GM12878 (cell line): Measurements from ENCODE around the gene ARHGAP26. TPM values are rescaled to one million over a fixed set of nuclear protein-coding genes. Genes with fewer than 3 reads are reported as not detected.

Experiments used
- ATAC-seq: fragments of 200-7000 bp; cut with Tn5 transposase; 3 replicates; pipeline ENCODE4 v1.9.1; 2020; ENCODE audit warnings: mild to moderate bottlenecking, moderate library complexity
- BruUV-seq: library from RNA; stranded (reverse); fragments of 400-500 nt; replicated peaks from 2 replicates; lab custom pipeline; 2021; lab: Mats Ljungman, UMichigan
- CTCF ChIA-PET: fragments of 300-600 bp; sonication (Branson Sonifier 250); formaldehyde crosslinking; extraction: SDS; loops from one replicate; lab custom pipeline; 2021; ENCODE audit warnings: inconsistent platforms; lab: Yijun Ruan, JAX
- POLR2A ChIA-PET: fragments of 350-600 bp; formaldehyde crosslinking; extraction: SDS; loops from one replicate; lab custom pipeline; 2021; ENCODE audit warnings: inconsistent platforms; lab: Charles Lee
- RAD21 ChIA-PET: fragments of 300-600 bp; sonication (Branson Sonifier 250); formaldehyde crosslinking; loops from one replicate; lab custom pipeline; 2023; ENCODE audit warnings: antibody characterized with exemption; ENCODE audit not compliant: unreplicated experiment; lab: Charles Lee
- SMC1A ChIA-PET: fragments of 300-600 bp; sonication (Branson Sonifier 250); formaldehyde crosslinking; loops from one replicate; lab custom pipeline; 2023; ENCODE audit not compliant: unreplicated experiment, uncharacterized antibody; lab: Charles Lee
- DNase-seq: peaks from one replicate; pipeline ENCODE4 v3.0.0-alpha.2; 2011; ENCODE audit warnings: low read depth, low spot score
- FAIRE-seq: peaks from 3 replicates; lab custom pipeline; 2011; peaks lifted over from hg19 to GRCh38; lab: Jason Lieb, UNC
- H2AFZ ChIP-seq: 2 replicates; pipeline ENCODE4 v1.6.0; 2011; ENCODE audit warnings: low read depth, low read length, control low read depth; ENCODE audit not compliant: control insufficient read depth
- H3K27ac ChIP-seq: 2 replicates; pipeline ENCODE4 v1.5.1; 2011; ENCODE audit warnings: control low read depth; ENCODE audit not compliant: control insufficient read depth, insufficient read depth
- H3K27me3 ChIP-seq, 2 experiments: replicated peaks in 1 of 2; 2 replicates each; pipeline versions ENCODE4 v1.6.0 to v1.6.1; 2011; ENCODE audit warnings: low read length in 1 of 2; ENCODE audit not compliant: control insufficient read depth in 2 of 2, insufficient read depth in 2 of 2
- H3K36me3 ChIP-seq, 2 experiments: 2 replicates each; pipeline ENCODE4 v1.5.1; 2011; ENCODE audit warnings: low read length in 1 of 2; ENCODE audit not compliant: control insufficient read depth in 2 of 2, insufficient read depth in 2 of 2
- H3K4me1 ChIP-seq: 2 replicates; pipeline ENCODE4 v1.6.1; 2011; ENCODE audit warnings: mild to moderate bottlenecking, low read length, moderate library complexity, mixed read lengths; ENCODE audit not compliant: control insufficient read depth, insufficient read depth
- H3K4me2 ChIP-seq: 2 replicates; pipeline ENCODE4 v1.6.0; 2011; ENCODE audit warnings: control low read depth; ENCODE audit not compliant: control insufficient read depth, insufficient read depth
- H3K4me3 ChIP-seq: fragments of 200-600 bp; sonication (generic); 2 replicates; pipeline ENCODE4 v1.5.1; 2016
- H3K79me2 ChIP-seq: 2 replicates; pipeline ENCODE4 v1.6.0; 2011; ENCODE audit warnings: low read length; ENCODE audit not compliant: control insufficient read depth, insufficient read depth
- H3K9ac ChIP-seq: 2 replicates; pipeline ENCODE4 v1.8.0; 2011; ENCODE audit warnings: low read length, control low read depth, mixed read lengths; ENCODE audit not compliant: control insufficient read depth, insufficient read depth
- H3K9me3 ChIP-seq: replicated peaks from 3 replicates; pipeline ENCODE4 v1.5.1; 2011; ENCODE audit warnings: mild to moderate bottlenecking, low read length; ENCODE audit not compliant: control insufficient read depth, insufficient read depth
- H4K20me1 ChIP-seq: 2 replicates; pipeline ENCODE4 v1.6.0; 2011; ENCODE audit not compliant: control insufficient read depth, insufficient read depth
- BCL11A ChIP-seq: IDR thresholded peaks from 2 replicates; pipeline ENCODE4 v1.6.1; 2011; ENCODE audit warnings: low read depth, low read length
- BRCA1 ChIP-seq: IDR thresholded peaks from 2 replicates; pipeline ENCODE4 v1.6.1; 2011; ENCODE audit warnings: low read depth, low read length, improper control_type of control experiment
- ESRRA ChIP-seq: IDR thresholded peaks from 2 replicates; pipeline ENCODE4 v1.6.1; 2012; ENCODE audit warnings: mild to moderate bottlenecking, low read length, improper control_type of control experiment
- KDM1A ChIP-seq: fragments of 200-600 bp; sonication (generic); IDR thresholded peaks from 2 replicates; pipeline ENCODE4 v1.6.1; 2016; ENCODE audit warnings: borderline replicate concordance
- RAD21 ChIP-seq: IDR thresholded peaks from 2 replicates; pipeline ENCODE4 v1.6.1; 2011; ENCODE audit warnings: mild to moderate bottlenecking, low read depth, low read length, moderate library complexity; ENCODE audit not compliant: insufficient read depth
- SIX5 ChIP-seq: IDR thresholded peaks from 2 replicates; pipeline ENCODE4 v1.6.1; 2011; ENCODE audit warnings: mild to moderate bottlenecking, low read depth, low read length, moderate library complexity; ENCODE audit not compliant: severe bottlenecking
- TCF3 ChIP-seq: IDR thresholded peaks from 2 replicates; pipeline ENCODE4 v1.6.1; 2012; ENCODE audit warnings: low read depth, mild to moderate bottlenecking, low read length, borderline replicate concordance; ENCODE audit not compliant: insufficient read depth
- ZNF24 ChIP-seq: fragments of 450-650 bp; IDR thresholded peaks from 2 replicates; pipeline ENCODE4 v1.6.1; 2017; ENCODE audit warnings: antibody characterized with exemption, mild to moderate bottlenecking
- WGBS: methylation state at CpG from one replicate; pipeline ENCODE4 v1.1.6; 2016; ENCODE audit warnings: low lambda C conversion rate; ENCODE audit not compliant: insufficient replicate concordance, insufficient coverage; ENCODE audit errors: missing lambda C conversion rate; 5-methylcytosine and 5-hydroxymethylcytosine counted together
- in situ Hi-C: fragments of 300-500 bp; cut with MboI; formaldehyde crosslinking; loops from 9 replicates; pipeline ENCODE4 v1.14.3; 2018; ENCODE audit warnings: mixed read lengths
- intact Hi-C: fragments of 100-400 bp; cut with micrococcal nuclease; formaldehyde crosslinking; loops from one replicate; pipeline ENCODE4 v1.14.2; 2022; ENCODE audit not compliant: unreplicated experiment
- polyA plus RNA-seq, 11 experiments: library from polyadenylated mRNA; depleted of rRNA in 4 of 11; unstranded in 6 of 11; stranded (reverse) in 5 of 11; fragments of >200 nt; fragmentation: Nextera tagmentation in 4 of 11; fragmentation: Illumina TruSeq in 1 of 11; extraction: Ambion mirVana in 4 of 11; extraction: Trizol in 1 of 11; gene quantifications; 1 replicate in 1 of 11; 2 replicates in 10 of 11; pipeline versions ENCODE4 v1.2.1 to v1.2.3, GENCODE V29; 2011 to 2016; ENCODE audit warnings: inconsistent platforms in 2 of 11, missing spikeins in 2 of 11, low read depth in 1 of 11
- total RNA-seq, 4 experiments: library from RNA; depleted of rRNA in 3 of 4; stranded (reverse); fragments of >200 nt in 3 of 4; fragmentation: Illumina TruSeq in 1 of 4; extraction: Trizol in 1 of 4; gene quantifications; 2 replicates each; pipeline versions ENCODE4 v1.2.1 to v1.2.3, GENCODE V29; 2013 to 2021
- TF ChIP-seq, protein P1 (sequence below): fragments of 450-650 bp; formaldehyde crosslinking; IDR thresholded peaks from 2 replicates; pipeline ENCODE4 v1.4.0; 2022; ENCODE audit warnings: mild to moderate bottlenecking, moderate library complexity
- TF ChIP-seq, protein P2 (sequence below): fragments of 450-650 bp; formaldehyde crosslinking; IDR thresholded peaks from 2 replicates; pipeline ENCODE4 v1.4.0; 2020; ENCODE audit warnings: mild to moderate bottlenecking, moderate library complexity
- TF ChIP-seq, protein P3 (sequence below): fragments of 450-650 bp; IDR thresholded peaks from 2 replicates; pipeline ENCODE4 v1.6.1; 2016; ENCODE audit warnings: mild to moderate bottlenecking
- TF ChIP-seq, protein P4 (sequence below): fragments of 450-650 bp; IDR thresholded peaks from 2 replicates; pipeline ENCODE4 v1.6.1; 2017; ENCODE audit warnings: borderline replicate concordance

The ARHGAP26 gene
- total and polyA plus RNA-seq, 10 of the 15 experiments (the other 5 are each of a cell fraction or from before 2014, with no cell fraction given), result 9.4 to 41.5 (median 19.3) TPM

DNA sequence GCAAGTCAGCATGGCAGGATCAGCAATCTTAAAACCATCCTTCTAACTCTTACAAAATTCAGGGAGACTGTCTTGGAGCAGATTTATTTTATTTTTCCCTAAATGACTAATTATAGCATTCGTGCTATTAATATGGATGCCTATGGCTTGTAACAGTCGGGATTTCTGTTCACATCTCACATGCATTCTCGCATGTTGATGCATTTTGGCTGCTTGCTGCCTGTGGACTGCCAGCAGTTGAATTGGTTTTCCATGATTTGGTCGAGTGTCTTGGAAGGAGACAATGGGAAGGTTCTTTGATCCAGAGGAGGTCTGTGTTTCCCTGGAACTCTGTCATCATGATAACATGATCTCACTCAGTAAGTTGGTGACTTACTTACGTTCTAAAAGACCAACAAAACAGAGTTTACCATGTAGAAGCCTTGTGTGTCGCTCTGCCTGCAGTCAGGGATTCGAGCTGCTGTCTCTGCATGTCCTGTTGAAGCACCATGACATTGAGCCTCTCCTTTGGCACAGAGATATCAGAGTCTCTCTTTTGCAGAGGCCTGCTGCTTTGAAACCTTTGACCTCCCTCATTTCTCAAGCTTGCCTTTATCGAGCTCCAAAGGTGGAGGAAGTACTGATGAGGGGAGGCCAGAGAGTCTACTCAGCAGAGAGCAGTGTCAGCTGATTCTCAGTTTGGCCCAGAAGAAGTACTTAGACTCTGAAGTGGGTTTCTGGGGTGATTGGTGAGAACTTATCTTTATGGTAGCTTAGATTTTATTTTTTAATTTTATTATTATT is 82.4 kb downstream of the ARHGAP26 start:
- intact Hi-C loops (no loop called here), in situ Hi-C loops (no loop called here)
- ChIA-PET RAD21 (interaction anchor here (0.7 kb wide), 1 partner anchor 45 kb away, joined by 3 read pairs; no protein-coding TSS in a partner anchor), CTCF (interaction anchor here (1.3 to 1.9 kb wide), 3 partner anchors 28 to 105 kb away, joined by 3 to 9 read pairs (median 6); no protein-coding TSS in a partner anchor), SMC1A (no interaction called here), POLR2A (no interaction called here)
- Histone ChIP-seq H3K4me1 (no peaks in the 10 kb centered on the region), H3K27ac (no peak overlapping the region), H3K79me2 (no peaks in the 10 kb centered on the region), H3K36me3 (no peaks in the 10 kb centered on the region), H3K9ac (no peak overlapping the region), H4K20me1 (no peaks in the 10 kb centered on the region), H2AFZ (no peak overlapping the region), H3K9me3 (no peaks in the 10 kb centered on the region), H3K4me3 (no peak overlapping the region), H3K27me3 (no peaks in the 10 kb centered on the region), H3K4me2 (no peak overlapping the region)
- 18% methylated on average over 8 of the region's 8 CpGs for WGBS
- FAIRE-seq (no peak), DNase-seq (no peak), ATAC-seq (no peak)
- BruUV-seq, result no TSS peak
- no peak for TF ChIP-seq ZNF24
- no peak for TF ChIP-seq BRCA1
- no peak for TF ChIP-seq RAD21
- TF ChIP-seq, protein P1, sequence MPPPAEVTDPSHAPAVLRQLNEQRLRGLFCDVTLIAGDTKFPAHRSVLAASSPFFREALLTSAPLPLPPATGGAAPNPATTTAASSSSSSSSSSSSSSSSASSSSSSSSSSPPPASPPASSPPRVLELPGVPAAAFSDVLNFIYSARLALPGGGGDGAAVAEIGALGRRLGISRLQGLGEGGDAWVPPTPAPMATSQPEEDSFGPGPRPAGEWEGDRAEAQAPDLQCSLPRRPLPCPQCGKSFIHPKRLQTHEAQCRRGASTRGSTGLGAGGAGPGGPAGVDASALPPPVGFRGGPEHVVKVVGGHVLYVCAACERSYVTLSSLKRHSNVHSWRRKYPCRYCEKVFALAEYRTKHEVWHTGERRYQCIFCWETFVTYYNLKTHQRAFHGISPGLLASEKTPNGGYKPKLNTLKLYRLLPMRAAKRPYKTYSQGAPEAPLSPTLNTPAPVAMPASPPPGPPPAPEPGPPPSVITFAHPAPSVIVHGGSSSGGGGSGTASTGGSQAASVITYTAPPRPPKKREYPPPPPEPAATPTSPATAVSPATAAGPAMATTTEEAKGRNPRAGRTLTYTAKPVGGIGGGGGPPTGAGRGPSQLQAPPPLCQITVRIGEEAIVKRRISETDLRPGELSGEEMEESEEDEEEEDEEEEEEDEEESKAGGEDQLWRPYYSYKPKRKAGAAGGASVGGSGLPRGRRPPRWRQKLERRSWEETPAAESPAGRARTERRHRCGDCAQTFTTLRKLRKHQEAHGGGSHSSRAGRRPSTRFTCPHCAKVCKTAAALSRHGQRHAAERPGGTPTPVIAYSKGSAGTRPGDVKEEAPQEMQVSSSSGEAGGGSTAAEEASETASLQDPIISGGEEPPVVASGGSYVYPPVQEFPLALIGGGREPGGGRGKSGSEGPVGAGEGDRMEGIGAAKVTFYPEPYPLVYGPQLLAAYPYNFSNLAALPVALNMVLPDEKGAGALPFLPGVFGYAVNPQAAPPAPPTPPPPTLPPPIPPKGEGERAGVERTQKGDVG, result no peak
- TF ChIP-seq BCL11A, result no peak
- no peak for TF ChIP-seq KDM1A
- TF ChIP-seq SIX5, result no peak
- TF ChIP-seq, protein P2, sequence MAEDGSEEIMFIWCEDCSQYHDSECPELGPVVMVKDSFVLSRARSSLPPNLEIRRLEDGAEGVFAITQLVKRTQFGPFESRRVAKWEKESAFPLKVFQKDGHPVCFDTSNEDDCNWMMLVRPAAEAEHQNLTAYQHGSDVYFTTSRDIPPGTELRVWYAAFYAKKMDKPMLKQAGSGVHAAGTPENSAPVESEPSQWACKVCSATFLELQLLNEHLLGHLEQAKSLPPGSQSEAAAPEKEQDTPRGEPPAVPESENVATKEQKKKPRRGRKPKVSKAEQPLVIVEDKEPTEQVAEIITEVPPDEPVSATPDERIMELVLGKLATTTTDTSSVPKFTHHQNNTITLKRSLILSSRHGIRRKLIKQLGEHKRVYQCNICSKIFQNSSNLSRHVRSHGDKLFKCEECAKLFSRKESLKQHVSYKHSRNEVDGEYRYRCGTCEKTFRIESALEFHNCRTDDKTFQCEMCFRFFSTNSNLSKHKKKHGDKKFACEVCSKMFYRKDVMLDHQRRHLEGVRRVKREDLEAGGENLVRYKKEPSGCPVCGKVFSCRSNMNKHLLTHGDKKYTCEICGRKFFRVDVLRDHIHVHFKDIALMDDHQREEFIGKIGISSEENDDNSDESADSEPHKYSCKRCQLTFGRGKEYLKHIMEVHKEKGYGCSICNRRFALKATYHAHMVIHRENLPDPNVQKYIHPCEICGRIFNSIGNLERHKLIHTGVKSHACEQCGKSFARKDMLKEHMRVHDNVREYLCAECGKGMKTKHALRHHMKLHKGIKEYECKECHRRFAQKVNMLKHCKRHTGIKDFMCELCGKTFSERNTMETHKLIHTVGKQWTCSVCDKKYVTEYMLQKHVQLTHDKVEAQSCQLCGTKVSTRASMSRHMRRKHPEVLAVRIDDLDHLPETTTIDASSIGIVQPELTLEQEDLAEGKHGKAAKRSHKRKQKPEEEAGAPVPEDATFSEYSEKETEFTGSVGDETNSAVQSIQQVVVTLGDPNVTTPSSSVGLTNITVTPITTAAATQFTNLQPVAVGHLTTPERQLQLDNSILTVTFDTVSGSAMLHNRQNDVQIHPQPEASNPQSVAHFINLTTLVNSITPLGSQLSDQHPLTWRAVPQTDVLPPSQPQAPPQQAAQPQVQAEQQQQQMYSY (CRISPR knock-in tag), result no peak
- TF ChIP-seq TCF3, result no peak
- TF ChIP-seq, protein P3, sequence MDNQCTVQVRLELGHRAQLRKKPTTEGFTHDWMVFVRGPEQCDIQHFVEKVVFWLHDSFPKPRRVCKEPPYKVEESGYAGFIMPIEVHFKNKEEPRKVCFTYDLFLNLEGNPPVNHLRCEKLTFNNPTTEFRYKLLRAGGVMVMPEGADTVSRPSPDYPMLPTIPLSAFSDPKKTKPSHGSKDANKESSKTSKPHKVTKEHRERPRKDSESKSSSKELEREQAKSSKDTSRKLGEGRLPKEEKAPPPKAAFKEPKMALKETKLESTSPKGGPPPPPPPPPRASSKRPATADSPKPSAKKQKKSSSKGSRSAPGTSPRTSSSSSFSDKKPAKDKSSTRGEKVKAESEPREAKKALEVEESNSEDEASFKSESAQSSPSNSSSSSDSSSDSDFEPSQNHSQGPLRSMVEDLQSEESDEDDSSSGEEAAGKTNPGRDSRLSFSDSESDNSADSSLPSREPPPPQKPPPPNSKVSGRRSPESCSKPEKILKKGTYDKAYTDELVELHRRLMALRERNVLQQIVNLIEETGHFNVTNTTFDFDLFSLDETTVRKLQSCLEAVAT, result no peak
- no peak for TF ChIP-seq ESRRA
- TF ChIP-seq, protein P4, sequence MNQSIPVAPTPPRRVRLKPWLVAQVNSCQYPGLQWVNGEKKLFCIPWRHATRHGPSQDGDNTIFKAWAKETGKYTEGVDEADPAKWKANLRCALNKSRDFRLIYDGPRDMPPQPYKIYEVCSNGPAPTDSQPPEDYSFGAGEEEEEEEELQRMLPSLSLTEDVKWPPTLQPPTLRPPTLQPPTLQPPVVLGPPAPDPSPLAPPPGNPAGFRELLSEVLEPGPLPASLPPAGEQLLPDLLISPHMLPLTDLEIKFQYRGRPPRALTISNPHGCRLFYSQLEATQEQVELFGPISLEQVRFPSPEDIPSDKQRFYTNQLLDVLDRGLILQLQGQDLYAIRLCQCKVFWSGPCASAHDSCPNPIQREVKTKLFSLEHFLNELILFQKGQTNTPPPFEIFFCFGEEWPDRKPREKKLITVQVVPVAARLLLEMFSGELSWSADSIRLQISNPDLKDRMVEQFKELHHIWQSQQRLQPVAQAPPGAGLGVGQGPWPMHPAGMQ, result no peak
